ENCODE data around the gene PRAME. TPM values are rescaled to one million over a fixed set of nuclear protein-coding genes. Genes with fewer than 3 reads are reported as not detected.
A peak's percentile ranks its signal among the peaks of the same experiment; 100 is the strongest.

Gene PRAME
- total RNA-seq, 2 donors from 2014 or later, result 2.8 TPM; not detected in 1

DNA sequence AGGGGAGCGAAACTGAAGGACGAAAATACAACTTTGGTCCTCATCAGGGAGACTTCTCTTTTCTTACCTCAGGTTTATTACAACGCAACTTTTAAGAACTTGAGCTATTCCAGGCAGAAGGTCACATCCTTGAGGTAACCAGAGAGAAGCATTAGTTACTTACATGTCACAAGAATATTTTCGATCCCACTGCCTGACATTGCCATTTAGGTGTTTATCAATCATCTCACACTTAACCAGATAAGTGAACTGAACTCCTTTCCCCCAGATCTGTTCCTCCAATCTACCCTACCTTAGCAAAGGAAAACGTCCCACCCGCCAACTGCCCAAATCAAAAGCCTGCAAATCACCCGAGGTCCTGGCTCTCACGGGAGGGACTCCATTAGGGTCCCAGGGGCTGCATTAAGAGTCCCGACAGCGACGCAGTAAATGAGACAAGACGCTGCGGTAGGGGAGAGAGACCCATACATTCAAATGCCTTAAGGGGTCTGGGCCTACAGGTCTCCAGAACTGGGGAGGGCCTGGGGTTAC lies 51.3 kb downstream of the PRAME start:
- no peak for DNase-seq
- Histone ChIP-seq H3K27me3 (no peaks in the 10 kb centered on the region), H3K4me1 (no peaks in the 10 kb centered on the region), H3K9ac (ENCODE audit: low read depth in 2 of 2, low read length in 2 of 2) (peak overlapping the region in 1 of 2 donors; percentile 60), H3K27ac (no peak overlapping the region), H3K36me3 (no peaks in the 10 kb centered on the region), H3K4me3 (peak overlapping the region; percentile 63), H3K9me3 (no peaks in the 10 kb centered on the region)
- intact Hi-C loops (cut with DNase I), result no loop called here
- TF ChIP-seq, protein P1, sequence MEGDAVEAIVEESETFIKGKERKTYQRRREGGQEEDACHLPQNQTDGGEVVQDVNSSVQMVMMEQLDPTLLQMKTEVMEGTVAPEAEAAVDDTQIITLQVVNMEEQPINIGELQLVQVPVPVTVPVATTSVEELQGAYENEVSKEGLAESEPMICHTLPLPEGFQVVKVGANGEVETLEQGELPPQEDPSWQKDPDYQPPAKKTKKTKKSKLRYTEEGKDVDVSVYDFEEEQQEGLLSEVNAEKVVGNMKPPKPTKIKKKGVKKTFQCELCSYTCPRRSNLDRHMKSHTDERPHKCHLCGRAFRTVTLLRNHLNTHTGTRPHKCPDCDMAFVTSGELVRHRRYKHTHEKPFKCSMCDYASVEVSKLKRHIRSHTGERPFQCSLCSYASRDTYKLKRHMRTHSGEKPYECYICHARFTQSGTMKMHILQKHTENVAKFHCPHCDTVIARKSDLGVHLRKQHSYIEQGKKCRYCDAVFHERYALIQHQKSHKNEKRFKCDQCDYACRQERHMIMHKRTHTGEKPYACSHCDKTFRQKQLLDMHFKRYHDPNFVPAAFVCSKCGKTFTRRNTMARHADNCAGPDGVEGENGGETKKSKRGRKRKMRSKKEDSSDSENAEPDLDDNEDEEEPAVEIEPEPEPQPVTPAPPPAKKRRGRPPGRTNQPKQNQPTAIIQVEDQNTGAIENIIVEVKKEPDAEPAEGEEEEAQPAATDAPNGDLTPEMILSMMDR (IDR thresholded peaks at IDR 0.05), result no peak

DNA sequence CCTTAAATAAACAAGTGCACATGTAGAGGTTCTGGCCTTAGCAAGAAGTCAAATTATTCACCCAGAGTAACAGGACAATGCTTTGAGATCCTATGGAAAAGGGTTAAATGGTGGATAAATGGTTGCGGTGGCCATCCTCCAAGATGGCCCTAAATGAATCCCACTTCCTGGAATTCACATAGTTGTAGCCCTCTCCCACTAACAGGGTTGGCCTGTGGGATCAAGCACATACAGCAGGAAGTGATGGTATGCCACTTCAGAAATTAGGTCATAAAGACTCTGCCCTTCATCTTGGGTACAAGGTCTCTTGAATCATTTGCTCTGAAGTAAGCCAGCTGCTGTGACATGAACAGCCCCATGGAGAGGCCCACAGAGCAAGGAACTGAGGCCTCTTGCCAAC lies 52.3 kb downstream of the PRAME start:
- H3K36me3 ChIP-seq, result no peaks in the 10 kb centered on the region
- H3K27ac ChIP-seq, result no peak overlapping the region
- no peaks in the 10 kb centered on the region for H3K4me1 ChIP-seq
- TF ChIP-seq, protein P1 (IDR thresholded peaks at IDR 0.05), result no peak
- H3K27me3 ChIP-seq, result no peaks in the 10 kb centered on the region
- no peak for DNase-seq
- H3K4me3 ChIP-seq, result no peak overlapping the region
- H3K9me3 ChIP-seq, result no peaks in the 10 kb centered on the region
- no peak overlapping the region for H3K9ac ChIP-seq (ENCODE audit: low read depth in 2 of 2, low read length in 2 of 2)
- intact Hi-C loops (cut with DNase I), result no loop called here

DNA sequence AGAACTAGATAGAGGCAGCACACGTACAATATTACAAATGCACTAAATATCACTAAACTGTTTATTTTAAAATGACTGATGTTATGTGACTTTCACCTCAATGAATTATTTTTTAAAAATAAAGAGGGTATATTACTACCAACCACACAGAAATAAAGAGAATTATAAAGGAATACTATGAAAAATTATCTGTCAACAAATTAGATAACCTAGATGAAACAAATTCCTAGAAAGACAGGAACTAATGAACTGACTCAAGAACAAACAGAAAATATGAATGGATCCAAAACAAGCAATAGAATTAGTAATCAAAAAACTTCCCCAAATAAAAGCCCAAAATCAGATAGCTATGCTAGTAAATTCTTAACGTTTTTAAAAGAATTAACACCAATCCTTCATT lies 60.8 kb downstream of the PRAME start:
- no peaks in the 10 kb centered on the region for H3K27me3 ChIP-seq
- no peaks in the 10 kb centered on the region for H3K9me3 ChIP-seq
- TF ChIP-seq, protein P1 (IDR thresholded peaks at IDR 0.05), result no peak
- no peak overlapping the region for H3K4me3 ChIP-seq
- no peaks in the 10 kb centered on the region for H3K4me1 ChIP-seq
- no peak for DNase-seq
- intact Hi-C loops (cut with DNase I), result no loop called here
- no peak overlapping the region for H3K27ac ChIP-seq
- no peak overlapping the region for H3K9ac ChIP-seq (ENCODE audit: low read depth in 2 of 2, low read length in 2 of 2)
- H3K36me3 ChIP-seq, result no peaks in the 10 kb centered on the region

Other genes starting within 250 kb of the PRAME start
- 1 to 10 TPM in 1 of 2 donors, under 1 TPM in 1; 0.96 to 1.1 TPM for gene ZNF280B, start 50.5 kb downstream of the PRAME start, total RNA-seq
- not detected for gene ZNF280A, start 39.0 kb downstream of the PRAME start, total RNA-seq
- gene GGTLC2, start 85.3 kb upstream of the PRAME start, total RNA-seq, result not detected